H1 (cell line): Measurements from ENCODE around the gene RRP1B. TPM values are rescaled to one million over a fixed set of nuclear protein-coding genes. Genes with fewer than 3 reads are reported as not detected.

ENCODE experiments used
- ASH2L ChIP-seq: fragments of 200-600, 300-600 bp; sonication (generic); IDR thresholded peaks from one replicate; pipeline ENCODE4 v1.7.1; 2017; ENCODE audit warnings: low read length
- BRCA1 ChIP-seq: IDR thresholded peaks from 2 replicates; pipeline ENCODE4 v1.6.1; 2012; ENCODE audit warnings: low read depth, low read length, improper control_type of control experiment
- EGR1 ChIP-seq: IDR thresholded peaks from 2 replicates; pipeline ENCODE4 v1.6.1; 2011; ENCODE audit warnings: low read depth, low read length, borderline replicate concordance
- HDAC6 ChIP-seq: IDR thresholded peaks from one replicate; pipeline ENCODE4 v1.7.1; 2012; ENCODE audit warnings: low read depth, mild to moderate bottlenecking, inconsistent platforms, low read length, moderate library complexity
- KDM5A ChIP-seq: fragments of 200-600 bp; IDR thresholded peaks from 2 replicates; pipeline ENCODE4 v1.7.1; 2012; ENCODE audit warnings: mild to moderate bottlenecking, low read length, inconsistent platforms, mixed read lengths
- MAFK ChIP-seq: IDR thresholded peaks from 2 replicates; pipeline ENCODE4 v1.6.1; 2012; ENCODE audit warnings: low read depth, mild to moderate bottlenecking, improper control_type of control experiment, low read length
- RAD21 ChIP-seq, 2 experiments: IDR thresholded peaks in 1 of 2; conservative IDR thresholded peaks in 1 of 2; 2 replicates each; pipeline ENCODE4 v1.6.1; 2011; ENCODE audit warnings: low read depth in 2 of 2, low read length in 2 of 2, improper control_type of control experiment in 1 of 2, inconsistent platforms in 1 of 2, mild to moderate bottlenecking in 1 of 2, moderate library complexity in 1 of 2
- SAP30 ChIP-seq: fragments of 300-600 bp; sonication (generic); IDR thresholded peaks from 2 replicates; pipeline ENCODE4 v1.7.1; 2012; ENCODE audit warnings: low read length, moderate library complexity, mild to moderate bottlenecking, inconsistent platforms; ENCODE audit not compliant: insufficient read depth, insufficient replicate concordance
- SUZ12 ChIP-seq: fragments of 200-600 bp; sonication (generic); IDR thresholded peaks from 2 replicates; pipeline ENCODE4 v1.6.1; 2012; ENCODE audit warnings: mild to moderate bottlenecking, inconsistent platforms, low read length, moderate library complexity, mixed read lengths
- YY1 ChIP-seq: IDR thresholded peaks from 2 replicates; pipeline ENCODE4 v1.6.1; 2011; ENCODE audit warnings: low read depth, mild to moderate bottlenecking, low read length
- polyA plus RNA-seq, 7 experiments: library from polyadenylated mRNA; depleted of rRNA in 3 of 7; stranded (reverse) in 5 of 7; unstranded in 2 of 7; fragments of >200 nt in 5 of 7; fragments of 200-250 nt in 2 of 7; gene quantifications; 1 replicate in 5 of 7; 2 replicates in 1 of 7; 4 replicates in 1 of 7; pipeline versions ENCODE4 v1.2.1 to v1.2.3, GENCODE V29; 2011 to 2013; ENCODE audit warnings: missing spikeins in 2 of 7, mixed read lengths in 2 of 7
- total RNA-seq: library from RNA; stranded (reverse); fragmentation: NEBNext Ultra II Directional; extraction: Animal tissue kit (Norgen Biotek cat#: 25700); gene quantifications from 2 replicates; pipeline ENCODE4 v1.2.1, GENCODE V29; 2021

The RRP1B gene
- total and polyA plus RNA-seq, 2 of the 8 experiments (the other 6 are each of a cell fraction or from before 2014, with no cell fraction given): 25.8 to 97.3 TPM

DNA sequence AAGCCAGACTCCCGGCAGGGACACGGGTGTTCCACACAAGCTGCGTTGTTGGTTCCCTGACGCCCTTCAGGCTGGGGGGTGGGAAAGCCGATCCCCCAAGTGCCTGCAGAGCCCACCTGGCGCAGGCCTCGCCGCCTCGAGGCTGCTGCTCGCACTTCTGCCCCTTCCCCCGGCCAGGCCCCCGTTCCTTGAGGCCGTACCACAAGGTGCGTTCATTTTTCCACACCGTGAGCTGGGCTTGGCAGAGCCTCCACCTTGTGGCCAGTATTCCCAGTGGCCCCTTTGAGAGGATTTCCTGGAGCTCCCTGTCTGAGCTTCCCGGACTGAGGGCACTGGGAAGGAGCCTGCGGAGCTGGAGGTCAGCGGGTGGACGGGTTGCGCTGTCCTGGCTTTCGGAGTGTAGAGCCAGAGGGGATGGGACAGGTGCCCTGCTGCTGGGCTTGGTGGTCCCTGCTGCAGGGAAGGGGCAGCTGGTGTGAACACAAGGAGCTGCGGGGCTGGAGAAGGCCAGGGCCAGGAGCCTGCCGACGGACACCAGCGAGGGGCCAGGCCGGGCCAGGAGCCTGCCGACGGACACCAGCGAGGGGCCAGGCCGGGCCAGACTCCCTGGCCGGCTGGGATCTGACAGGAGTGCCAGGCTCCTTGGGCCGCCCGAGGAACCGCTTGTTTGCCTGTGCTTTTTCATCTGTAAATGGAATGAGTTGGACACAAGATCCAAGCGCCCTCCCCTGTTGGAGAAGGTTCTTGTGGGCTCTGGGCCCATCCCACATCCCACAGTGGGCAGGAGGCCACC, 78.0 kb downstream of the RRP1B start (continued):
- no peak for TF ChIP-seq SUZ12
- no peak for TF ChIP-seq HDAC6
- no peak for TF ChIP-seq EGR1
- no peak for TF ChIP-seq MAFK
- TF ChIP-seq ASH2L: no peak
- no peak for TF ChIP-seq KDM5A
- TF ChIP-seq YY1: no peak
- TF ChIP-seq SAP30: no peak
- TF ChIP-seq BRCA1: no peak
- no peak for TF ChIP-seq RAD21 (IDR thresholded peaks at IDR 0.05 in 1 of 2, conservative IDR thresholded peaks at IDR 0.05 in 1 of 2; ENCODE audit: low read depth in 2 of 2, low read length in 2 of 2)
